ENCODE measurements around the gene DCST2. TPM values are rescaled to one million over a fixed set of nuclear protein-coding genes. Genes with fewer than 3 reads are reported as not detected.

Gene DCST2
- total RNA-seq, 1 donor from 2014 or later, result 0.17 TPM

GRCh38 chr1:155026154-155026553, 7.4 kb downstream of the DCST2 start:
- no peak for DNase-seq

- DNase-seq, result no peak
Measured at GRCh38 chr1:155024315-155024714, 9.3 kb downstream of the DCST2 start.

- DNase-seq, result no peak
Measured at GRCh38 chr1:155023627-155024026, 10.0 kb downstream of the DCST2 start.

GRCh38 chr1:155022927-155023236, 10.7 kb downstream of the DCST2 start:
- DNase-seq, result no peak

- DNase-seq, result no peak
Measured at GRCh38 chr1:155022136-155022926, 11.2 kb downstream of the DCST2 start.

- DNase-seq, result no peak
Measured at GRCh38 chr1:155019377-155020245, 14.0 kb downstream of the DCST2 start.

- no peak for DNase-seq
Measured at GRCh38 chr1:155018617-155019348, 14.8 kb downstream of the DCST2 start.

- DNase-seq, result no peak
Measured at GRCh38 chr1:155017946-155018316, 15.7 kb downstream of the DCST2 start.

- DNase-seq, result peak; percentile 95
Measured at GRCh38 chr1:155017041-155017945, 16.3 kb downstream of the DCST2 start.

- DNase-seq, result no peak
Measured at GRCh38 chr1:155016231-155016831, 17.2 kb downstream of the DCST2 start.

GRCh38 chr1:155015527-155016230, 17.9 kb downstream of the DCST2 start:
- DNase-seq, result no peak

GRCh38 chr1:155014709-155015508, 18.7 kb downstream of the DCST2 start:
- no peak for DNase-seq

GRCh38 chr1:155013632-155014031, 19.9 kb downstream of the DCST2 start:
- DNase-seq, result no peak

- no peak for DNase-seq
Measured at GRCh38 chr1:155012776-155013602, 20.6 kb downstream of the DCST2 start.

GRCh38 chr1:155012026-155012546, 21.5 kb downstream of the DCST2 start:
- DNase-seq, result no peak

GRCh38 chr1:155011437-155012025, 22.1 kb downstream of the DCST2 start:
- no peak for DNase-seq

- DNase-seq, result no peak
Measured at GRCh38 chr1:155011004-155011416, 22.6 kb downstream of the DCST2 start.

- DNase-seq, result no peak
Measured at GRCh38 chr1:155010211-155010918, 23.2 kb downstream of the DCST2 start.

Data from dermis blood vessel endothelial cell (primary cell).